Transverse colon (tissue), 4 donors: Measurements from ENCODE around the gene KCNIP3.
"Not testable (repeated sequence)": the region's sequence is repeated elsewhere in the genome, so short reads cannot be mapped to it uniquely, and the experiment has no call there.

Experiments
- EP300 ChIP-seq: sonication (generic); formaldehyde crosslinking; IDR thresholded peaks from one replicate; pipeline ENCODE4 v1.6.1; 2017; ENCODE audit warnings: antibody characterized with exemption, low read depth
- POLR2AphosphoS5 ChIP-seq, 3 donors: sonication (generic); formaldehyde crosslinking; IDR thresholded peaks; one replicate each; pipeline ENCODE4 v1.6.1; 2016; ENCODE audit warnings: antibody characterized with exemption in 3 of 3
- TF ChIP-seq, protein P1 (sequence below), 5 experiments: fragments of 200-600 bp in 3 of 5; fragments of 450-650 bp in 2 of 5; sonication (generic) in 3 of 5; IDR thresholded peaks; 1 replicate in 2 of 5; 2 replicates in 3 of 5; pipeline ENCODE4 v1.5.1; 2016 to 2017; ENCODE audit warnings: antibody characterized with exemption in 5 of 5, inconsistent platforms in 3 of 5, mild to moderate bottlenecking in 2 of 5, moderate library complexity in 1 of 5

DNA sequence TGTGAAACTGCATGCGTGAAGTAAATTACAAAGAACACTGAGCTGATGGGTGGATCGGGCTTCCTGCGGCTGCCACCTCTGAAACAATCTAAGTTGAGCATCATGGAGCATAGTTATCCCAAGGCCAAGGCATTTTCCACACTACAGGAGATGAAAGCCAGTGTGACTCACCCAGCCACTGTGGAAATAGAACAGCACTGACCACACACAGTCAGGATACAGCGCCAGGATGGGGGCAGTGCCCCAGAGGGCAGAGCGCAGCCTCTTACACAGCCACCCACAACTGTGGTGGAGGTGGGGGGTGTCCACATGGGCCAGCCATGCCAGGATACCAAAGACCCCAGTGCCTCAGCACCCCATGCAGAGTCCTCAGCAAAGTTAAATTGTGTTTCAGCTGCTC is 114.1 kb downstream of the KCNIP3 start:
- TF ChIP-seq, protein P1, sequence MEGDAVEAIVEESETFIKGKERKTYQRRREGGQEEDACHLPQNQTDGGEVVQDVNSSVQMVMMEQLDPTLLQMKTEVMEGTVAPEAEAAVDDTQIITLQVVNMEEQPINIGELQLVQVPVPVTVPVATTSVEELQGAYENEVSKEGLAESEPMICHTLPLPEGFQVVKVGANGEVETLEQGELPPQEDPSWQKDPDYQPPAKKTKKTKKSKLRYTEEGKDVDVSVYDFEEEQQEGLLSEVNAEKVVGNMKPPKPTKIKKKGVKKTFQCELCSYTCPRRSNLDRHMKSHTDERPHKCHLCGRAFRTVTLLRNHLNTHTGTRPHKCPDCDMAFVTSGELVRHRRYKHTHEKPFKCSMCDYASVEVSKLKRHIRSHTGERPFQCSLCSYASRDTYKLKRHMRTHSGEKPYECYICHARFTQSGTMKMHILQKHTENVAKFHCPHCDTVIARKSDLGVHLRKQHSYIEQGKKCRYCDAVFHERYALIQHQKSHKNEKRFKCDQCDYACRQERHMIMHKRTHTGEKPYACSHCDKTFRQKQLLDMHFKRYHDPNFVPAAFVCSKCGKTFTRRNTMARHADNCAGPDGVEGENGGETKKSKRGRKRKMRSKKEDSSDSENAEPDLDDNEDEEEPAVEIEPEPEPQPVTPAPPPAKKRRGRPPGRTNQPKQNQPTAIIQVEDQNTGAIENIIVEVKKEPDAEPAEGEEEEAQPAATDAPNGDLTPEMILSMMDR (IDR thresholded peaks at IDR 0.05): not testable (repeated sequence)
- not testable (repeated sequence) for TF ChIP-seq POLR2AphosphoS5 (IDR thresholded peaks at IDR 0.05); EP300
